GM19324 (cell line): ENCODE data around the gene PALLD.

ENCODE experiments used
- ATAC-seq: cut with Tn5 transposase; IDR thresholded peaks from one replicate; pipeline ENCODE4 v1.9.1; 2021; ENCODE audit warnings: mild to moderate bottlenecking, moderate library complexity; ENCODE audit not compliant: unreplicated experiment, low FRiP score

The PALLD gene

GRCh38 chr4:168773388-168774195, 276.7 kb downstream of the PALLD start:
- ATAC-seq: no peak

- ATAC-seq: no peak
These were observed 279.5 kb downstream of the PALLD start for GRCh38 chr4:168776382-168776781.

- ATAC-seq: no peak
These were observed 280.6 kb downstream of the PALLD start for GRCh38 chr4:168777277-168777965.

GRCh38 chr4:168781341-168781740, 284.5 kb downstream of the PALLD start:
- no peak for ATAC-seq

GRCh38 chr4:168781926-168782325, 285.1 kb downstream of the PALLD start:
- ATAC-seq: no peak

GRCh38 chr4:168782439-168782838, 285.6 kb downstream of the PALLD start:
- ATAC-seq: no peak

- no peak for ATAC-seq
These were observed 288.1 kb downstream of the PALLD start for GRCh38 chr4:168784786-168785461.

- no peak for ATAC-seq
These were observed 290.5 kb downstream of the PALLD start for GRCh38 chr4:168787334-168787733.

GRCh38 chr4:168787801-168788595, 291.1 kb downstream of the PALLD start:
- ATAC-seq: no peak

- no peak for ATAC-seq
These were observed 294.0 kb downstream of the PALLD start for GRCh38 chr4:168790898-168791297.

- no peak for ATAC-seq
These were observed 294.5 kb downstream of the PALLD start for GRCh38 chr4:168791376-168791775.

GRCh38 chr4:168793542-168793941, 296.7 kb downstream of the PALLD start:
- no peak for ATAC-seq

GRCh38 chr4:168794092-168794707, 297.3 kb downstream of the PALLD start:
- no peak for ATAC-seq

GRCh38 chr4:168794881-168795280, 298.0 kb downstream of the PALLD start:
- no peak for ATAC-seq

- ATAC-seq: no peak
These were observed 298.5 kb downstream of the PALLD start for GRCh38 chr4:168795346-168795745.

- ATAC-seq: no peak
These were observed 299.7 kb downstream of the PALLD start for GRCh38 chr4:168796362-168797106.

GRCh38 chr4:168797194-168797593, 300.3 kb downstream of the PALLD start:
- ATAC-seq: no peak

GRCh38 chr4:168797738-168798375, 301.0 kb downstream of the PALLD start:
- ATAC-seq: no peak

GRCh38 chr4:168800926-168801325, 304.1 kb downstream of the PALLD start:
- no peak for ATAC-seq
